K562 (cell line): ENCODE data around the gene XPO4. TPM values are rescaled to one million over a fixed set of nuclear protein-coding genes. Genes with fewer than 3 reads are reported as not detected.
"Not testable (repeated sequence)": the region's sequence is repeated elsewhere in the genome, so short reads cannot be mapped to it uniquely, and the experiment has no call there.

Experiments
- ATAC-seq: fragments of 200-7000 bp; cut with Tn5 transposase; 3 replicates; pipeline ENCODE4 v1.9.1; 2020; ENCODE audit warnings: moderate library complexity
- BruUV-seq: library from RNA; stranded (reverse); fragments of 400-500 nt; replicated peaks from 2 replicates; lab custom pipeline; 2021; lab: Mats Ljungman, UMichigan
- CTCF ChIA-PET: fragments of 300-600 bp; formaldehyde crosslinking; extraction: SDS; loops from one replicate; lab custom pipeline; 2021; ENCODE audit warnings: low intra/inter-chr PET ratio; lab: Yijun Ruan, JAX
- POLR2A ChIA-PET: fragments of 300-600, 350-650 bp; sonication (Branson Sonifier 250); formaldehyde crosslinking; extraction: SDS; loops from one replicate; lab custom pipeline; 2021; ENCODE audit warnings: antibody characterized with exemption, inconsistent platforms; lab: Yijun Ruan, JAX
- DNase-seq, 4 experiments: peaks; one replicate each; pipeline versions ENCODE4 v3.0.0 to v3.0.0-alpha.2; 2011 to 2018; ENCODE audit warnings: low spot score in 3 of 4, mixed read lengths in 3 of 4; ENCODE audit errors: extremely low read depth in 1 of 4
- FAIRE-seq: peaks from 2 replicates; lab custom pipeline; 2011; peaks lifted over from hg19 to GRCh38; lab: Jason Lieb, UNC
- H2AFZ ChIP-seq: 2 replicates; pipeline ENCODE4 v1.6.0; 2011; ENCODE audit warnings: low read depth, low read length, control low read depth, inconsistent platforms
- H3K27ac ChIP-seq: fragments of 200-600 bp; 3 replicates; pipeline ENCODE4 v1.8.0; 2011; ENCODE audit warnings: low read depth, mild to moderate bottlenecking, control low read depth, inconsistent platforms, low read length, moderate library complexity, mixed read lengths; ENCODE audit errors: extremely low read depth
- H3K27me3 ChIP-seq, 2 experiments: fragments of 300-600 bp in 1 of 2; 2 replicates in 1 of 2; 3 replicates in 1 of 2; pipeline versions ENCODE4 v1.6.0 to v1.8.0; 2011; ENCODE audit warnings: inconsistent platforms in 2 of 2, low read length in 2 of 2, mild to moderate bottlenecking in 1 of 2, mixed read lengths in 1 of 2, moderate library complexity in 1 of 2; ENCODE audit not compliant: control insufficient read depth in 2 of 2, insufficient read depth in 2 of 2
- H3K36me3 ChIP-seq: fragments of 300-600 bp; 3 replicates; pipeline ENCODE4 v1.8.0; 2011; ENCODE audit warnings: mild to moderate bottlenecking, low read length, inconsistent platforms; ENCODE audit not compliant: control insufficient read depth, insufficient read depth
- H3K4me1 ChIP-seq, 2 experiments: fragments of 200-600 bp in 1 of 2; replicated peaks in 1 of 2; 2 replicates in 1 of 2; 3 replicates in 1 of 2; pipeline versions ENCODE4 v1.5.1 to v1.8.0; 2011; ENCODE audit warnings: inconsistent platforms in 2 of 2, low read length in 2 of 2, mild to moderate bottlenecking in 1 of 2, mixed read lengths in 1 of 2, moderate library complexity in 1 of 2; ENCODE audit not compliant: control insufficient read depth in 2 of 2, insufficient read depth in 2 of 2
- H3K4me2 ChIP-seq: 2 replicates; pipeline ENCODE4 v1.6.1; 2011; ENCODE audit warnings: low read length, control low read depth, inconsistent platforms, mixed read lengths; ENCODE audit not compliant: insufficient read depth
- H3K4me3 ChIP-seq: fragments of 200-600 bp; sonication (generic), shearing (Covaris generic); 2 replicates; pipeline ENCODE4 v1.5.1; 2016; ENCODE audit warnings: control low read depth, inconsistent platforms
- H3K79me2 ChIP-seq: fragments of 200-600 bp; 3 replicates; pipeline ENCODE4 v1.8.0; 2011; ENCODE audit warnings: low read length, inconsistent platforms; ENCODE audit not compliant: control insufficient read depth, insufficient read depth
- H3K9ac ChIP-seq, 2 experiments: 2 replicates each; pipeline versions ENCODE4 v1.6.0 to v1.6.1; 2011; ENCODE audit warnings: low read depth in 2 of 2, low read length in 2 of 2, control low read depth in 1 of 2, inconsistent platforms in 1 of 2, mild to moderate bottlenecking in 1 of 2, mixed read lengths in 1 of 2; ENCODE audit not compliant: insufficient read depth in 1 of 2
- H3K9me1 ChIP-seq: one replicate; pipeline ENCODE4 v1.6.0; 2011; ENCODE audit warnings: inconsistent platforms, mild to moderate bottlenecking, low read length, moderate library complexity; ENCODE audit not compliant: control insufficient read depth, insufficient read depth
- H3K9me3 ChIP-seq: replicated peaks from 2 replicates; pipeline ENCODE4 v1.5.1; 2011; ENCODE audit warnings: low read depth, low read length, inconsistent platforms; ENCODE audit not compliant: control insufficient read depth, insufficient read depth
- H4K20me1 ChIP-seq: replicated peaks from 2 replicates; pipeline ENCODE4 v1.6.1; 2011; ENCODE audit warnings: low read length, inconsistent platforms, mixed read lengths; ENCODE audit not compliant: control insufficient read depth, insufficient read depth
- ARID4B ChIP-seq: sonication (generic); formaldehyde crosslinking; IDR thresholded peaks from 2 replicates; pipeline ENCODE4 v1.8.0; 2022; ENCODE audit warnings: mild to moderate bottlenecking, missing genetic modification reagents
- WGBS: fragments of 100-300 bp; shearing (Covaris generic); methylation state at CpG from one replicate; pipeline ENCODE4 v1.1.6; 2016; ENCODE audit warnings: low coverage, mixed read lengths; ENCODE audit not compliant: insufficient coverage; ENCODE audit errors: missing lambda C conversion rate; 5-methylcytosine and 5-hydroxymethylcytosine counted together
- in situ Hi-C: fragments of 300-500 bp; cut with MboI; formaldehyde crosslinking; loops from 4 replicates; pipeline ENCODE4 v1.15.0; 2018; ENCODE audit warnings: inconsistent platforms, mixed read lengths
- intact Hi-C: fragments of 100-400 bp; cut with micrococcal nuclease; formaldehyde crosslinking; loops from 2 replicates; pipeline ENCODE4 v1.14.2; 2022
- polyA plus RNA-seq, 8 experiments: library from polyadenylated mRNA; depleted of rRNA in 4 of 8; stranded (reverse) in 5 of 8; unstranded in 3 of 8; fragments of >200 nt; fragmentation: Nextera tagmentation in 2 of 8; fragmentation: Illumina TruSeq in 1 of 8; extraction: Ambion mirVana in 2 of 8; extraction: Trizol in 1 of 8; gene quantifications; 2 replicates each; pipeline versions ENCODE4 v1.2.1 to v1.2.3, GENCODE V29; 2011 to 2014; ENCODE audit warnings: inconsistent platforms in 1 of 8, missing spikeins in 1 of 8
- total RNA-seq, 7 experiments: library from RNA; depleted of rRNA in 6 of 7; stranded (reverse); fragments of >200 nt in 6 of 7; fragmentation: Illumina TruSeq in 2 of 7; extraction: Trizol in 2 of 7; gene quantifications; 2 replicates each; pipeline versions ENCODE4 v1.2.1 to v1.2.3, GENCODE V29; 2011 to 2021; ENCODE audit warnings: low replicate concordance in 1 of 7

XPO4 gene
- total and polyA plus RNA-seq, 9 of the 15 experiments (the other 6 are each of a cell fraction or from before 2014, with no cell fraction given), result 5.5 to 25.1 (median 17.5) TPM

GRCh38 chr13:20902438-20903163, at the start of gene XPO4 (continued):
- peak; percentile 28; the same call in 1 of the 2 replicates for TF ChIP-seq ARID4B (CRISPR knock-in tag)

DNA sequence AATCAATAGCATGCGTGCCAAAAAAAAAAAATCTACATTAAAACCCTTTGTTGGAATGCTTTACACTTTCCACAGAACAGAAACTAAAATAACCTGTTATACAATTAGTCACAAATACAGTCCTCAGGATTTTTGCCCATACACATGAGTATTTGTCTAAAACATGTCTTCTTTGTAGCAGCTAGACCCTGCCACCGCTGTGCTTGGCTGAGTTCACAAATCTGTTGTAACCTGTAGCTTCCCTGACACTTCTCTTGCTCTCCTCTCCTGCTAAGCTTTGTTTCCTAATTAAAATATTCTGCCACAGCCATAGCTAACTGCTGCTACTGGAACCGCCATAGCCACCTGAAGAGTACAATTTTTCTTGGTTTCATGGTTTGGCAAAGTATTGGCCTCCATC, 45.5 kb upstream of the XPO4 start:
- ATAC-seq, H3K79me2 ChIP-seq, H3K4me3 ChIP-seq, H3K4me1 ChIP-seq, H3K27ac ChIP-seq, H3K9me3 ChIP-seq, FAIRE-seq, H3K9ac ChIP-seq, H3K4me2 ChIP-seq, H2AFZ ChIP-seq, DNase-seq, H3K36me3 ChIP-seq, CTCF ChIA-PET, H4K20me1 ChIP-seq, BruUV-seq, H3K9me1 ChIP-seq: not testable (repeated sequence)
- intact Hi-C loops, result loop anchor here (10.0 kb wide), 1 partner anchor 77 kb away; no protein-coding TSS in a partner anchor
- 0% methylated on average over 1 of the region's 3 CpGs for WGBS
- POLR2A ChIA-PET, result interaction anchor here (0.6 kb wide), 1 partner anchor 49 kb away, joined by 3 read pairs; no protein-coding TSS in a partner anchor
- in situ Hi-C loops, result loop anchor here (10.0 kb wide), 2 partner anchors 157 to 537 kb away; no protein-coding TSS in a partner anchor
- peaks cover 0 to 13% of the 10 kb centered on the region in 2 experiments; a peak in 2 of 5 replicates for H3K27me3 ChIP-seq
